Stromal cell of bone marrow (primary cell): ENCODE data around the gene ENOSF1.

Source experiments
- DNase-seq: peaks from one replicate; pipeline ENCODE4 v3.0.0-alpha.2; 2012; ENCODE audit warnings: low read depth

ENOSF1 gene

DNA sequence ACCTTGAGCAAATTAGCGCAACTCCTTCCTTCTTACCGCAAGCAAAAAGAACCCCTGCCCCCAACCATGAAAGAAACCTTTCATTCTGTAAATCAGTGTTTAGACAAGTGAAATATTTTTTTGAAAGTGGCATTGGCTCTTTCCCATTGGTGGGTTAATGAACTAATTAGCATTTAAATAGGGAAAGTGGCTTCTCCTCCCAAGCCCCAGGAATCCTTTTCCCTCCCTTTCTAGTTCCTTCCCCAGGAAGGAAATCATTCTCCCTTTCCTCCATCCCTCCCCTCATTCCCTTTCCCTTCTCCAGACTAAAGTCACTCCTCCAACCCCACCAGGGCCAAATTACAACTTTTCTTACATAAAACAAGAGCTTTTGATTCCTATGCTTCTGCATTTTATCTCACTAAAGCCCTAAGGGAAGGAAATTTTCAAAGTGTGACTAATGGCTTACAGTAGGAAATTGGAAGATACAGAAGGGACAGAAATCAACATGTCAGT lies 77.8 kb downstream of the ENOSF1 start:
- DNase-seq, result no peak

DNA sequence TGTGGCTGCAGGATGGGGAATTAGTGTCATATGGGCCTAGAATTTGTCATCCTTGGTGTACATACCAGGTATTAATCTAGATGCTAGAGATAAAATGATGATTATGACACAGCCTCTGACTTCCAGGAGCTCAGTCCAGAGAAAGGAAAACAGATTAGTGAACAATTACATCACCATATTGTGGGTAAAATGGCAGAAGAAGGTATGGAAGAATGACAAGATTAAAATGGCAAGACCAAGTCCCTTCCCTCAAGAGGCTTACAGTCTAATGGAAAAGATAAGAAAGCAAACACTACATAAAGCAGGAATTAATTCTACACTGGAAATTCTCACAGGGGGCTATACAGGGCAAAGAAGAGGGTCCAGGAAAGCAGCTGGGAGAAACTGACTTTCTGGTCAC lies 80.9 kb downstream of the ENOSF1 start:
- no peak for DNase-seq

DNA sequence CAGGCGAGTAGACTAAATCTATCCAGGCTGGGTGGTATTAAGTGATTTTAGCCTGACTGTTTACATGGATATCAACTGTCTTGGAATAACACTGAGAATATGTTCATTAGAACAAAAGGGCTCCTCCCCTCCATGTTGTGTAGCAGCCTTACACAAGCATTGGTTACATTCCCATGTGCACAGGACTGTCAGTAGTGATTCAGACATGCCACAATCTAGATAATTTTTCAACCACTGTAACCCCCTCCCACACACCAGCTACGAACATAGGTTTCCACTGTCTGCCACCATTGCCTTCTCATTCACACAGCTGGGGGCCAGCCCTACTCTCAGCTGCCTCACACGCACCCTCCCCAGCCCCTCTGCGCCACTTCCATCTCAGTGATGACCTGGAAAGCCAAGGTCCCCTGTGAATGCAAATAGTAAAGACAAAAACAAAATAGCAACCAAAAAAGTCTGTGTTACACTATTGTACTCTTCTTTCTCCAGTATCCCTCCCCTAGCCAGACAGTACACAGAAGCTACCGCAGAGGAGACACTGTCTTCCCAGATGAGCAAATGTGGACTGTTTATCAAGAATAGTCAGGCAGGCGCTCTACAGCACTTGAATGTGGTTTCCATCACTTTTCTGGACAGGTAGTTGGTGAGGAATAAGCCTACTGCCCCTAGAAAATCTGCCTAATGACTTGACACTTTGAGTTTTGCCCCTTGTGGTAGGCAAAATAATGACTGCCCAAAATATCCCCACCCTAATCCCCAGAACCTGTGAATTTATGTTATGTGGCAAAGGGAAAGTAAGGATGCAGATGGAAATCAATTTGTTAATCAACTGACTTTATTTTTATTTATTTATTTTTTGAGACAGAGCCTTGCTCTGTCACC lies 82.9 kb downstream of the ENOSF1 start:
- no peak for DNase-seq

DNA sequence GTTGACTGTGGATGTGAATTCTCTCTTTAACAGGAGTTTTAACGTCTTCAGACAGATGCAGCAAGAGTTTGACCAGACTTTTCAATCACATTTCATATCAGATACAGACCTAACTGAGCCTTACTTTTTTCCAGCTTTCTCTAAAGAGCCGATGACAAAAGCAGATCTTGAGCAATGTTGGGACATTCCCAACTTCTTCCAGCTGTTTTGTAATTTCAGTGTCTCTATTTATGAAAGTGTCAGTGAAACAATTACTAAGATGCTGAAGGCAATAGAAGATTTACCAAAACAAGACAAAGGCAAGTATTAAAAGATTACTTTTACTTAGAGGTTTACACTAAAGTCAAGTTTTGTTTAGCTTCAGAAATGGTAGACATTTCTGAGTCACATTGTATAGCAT lies 85.2 kb downstream of the ENOSF1 start:
- no peak for DNase-seq

DNA sequence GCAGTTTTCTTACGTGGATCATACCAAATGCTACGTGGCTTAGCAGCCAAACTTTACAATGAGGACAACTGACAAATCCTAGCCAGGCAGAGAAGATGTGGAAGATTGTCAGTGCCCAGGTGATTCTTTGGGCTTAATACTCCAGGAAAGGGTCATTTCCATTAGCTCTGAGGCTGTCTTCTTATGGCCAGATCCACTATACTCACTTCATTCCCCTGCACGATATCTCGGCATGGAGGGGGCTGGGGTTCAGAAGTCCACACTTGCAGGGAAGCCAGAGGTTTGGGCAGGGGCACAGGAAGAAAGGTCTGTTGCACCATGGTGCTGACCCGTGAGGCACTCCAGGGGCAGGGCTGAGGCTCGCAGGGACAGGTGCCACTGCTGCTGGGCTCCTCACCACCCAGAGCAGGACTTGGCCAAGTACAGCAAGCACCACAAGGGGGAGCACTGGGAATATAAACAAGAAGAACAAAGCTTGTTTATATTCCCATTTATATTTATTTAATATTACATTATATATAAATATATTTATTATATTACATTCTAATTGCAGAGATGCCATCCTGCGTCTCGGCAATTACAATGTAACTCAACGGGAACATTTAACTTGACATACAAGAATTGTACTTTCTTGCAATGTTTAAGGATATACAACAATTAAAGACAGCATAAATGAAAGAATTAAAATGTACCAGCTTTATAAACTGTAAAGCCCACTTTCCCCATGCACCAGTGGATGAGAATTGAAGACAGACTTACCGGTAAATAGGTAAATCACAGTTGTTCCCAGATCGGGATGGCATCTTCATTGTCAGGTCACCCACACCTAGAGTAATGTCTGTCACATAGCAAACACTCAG lies 88.4 kb downstream of the ENOSF1 start:
- DNase-seq, result peak; percentile 54

DNA sequence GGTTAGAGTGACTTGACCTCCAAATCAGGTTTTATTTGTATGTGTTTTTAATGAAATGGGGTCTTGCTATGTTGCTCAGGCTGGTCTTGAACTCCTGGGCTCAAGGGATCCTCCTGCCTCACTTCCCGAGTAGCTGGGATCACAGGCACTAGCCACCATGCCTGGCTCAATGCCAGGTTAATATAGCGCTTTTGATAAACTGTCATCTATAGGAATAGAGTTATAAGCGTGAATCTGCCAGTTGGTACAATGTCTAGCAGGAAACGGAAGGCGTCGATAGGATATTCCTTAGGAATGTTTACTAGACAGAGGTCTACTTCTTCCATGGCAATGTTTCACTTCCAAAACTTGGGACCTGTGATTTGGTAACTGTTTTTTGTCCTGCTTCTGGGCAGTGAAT lies 90.1 kb downstream of the ENOSF1 start:
- DNase-seq, result no peak

DNA sequence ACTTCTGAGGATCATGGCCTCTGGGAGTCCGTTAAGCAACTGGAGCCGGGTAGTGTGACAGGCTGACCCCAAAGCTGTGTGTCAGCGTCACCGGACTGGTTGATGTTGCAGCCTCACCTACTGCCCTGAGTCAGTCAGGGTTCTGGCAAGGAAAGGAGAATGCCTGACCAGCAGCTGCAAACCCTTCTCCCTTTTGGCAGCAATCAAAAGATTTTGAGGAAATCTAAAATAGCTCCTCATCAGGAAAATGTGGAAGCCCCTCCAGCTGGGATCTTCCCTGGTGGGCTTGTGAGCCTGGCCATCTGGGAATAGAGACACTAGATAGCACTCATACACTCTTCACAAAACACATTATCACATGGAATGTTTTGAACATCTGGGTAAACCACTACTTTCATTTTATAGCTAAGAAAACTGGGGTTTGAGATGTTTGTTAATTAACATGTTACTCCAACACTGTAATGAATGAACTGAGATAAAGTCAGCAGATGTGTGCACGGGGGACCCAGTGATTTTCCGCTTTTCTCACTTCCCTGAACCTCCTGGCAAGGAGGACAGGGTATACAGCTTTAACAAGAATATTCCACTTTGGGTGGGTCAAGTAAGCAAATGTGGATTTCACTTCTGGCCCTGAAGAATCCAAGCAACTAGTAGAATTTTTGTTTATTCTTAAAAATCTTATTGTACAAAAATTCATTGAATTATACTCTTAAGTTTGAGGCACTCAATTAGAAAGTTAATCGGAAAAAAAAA lies 91.0 kb downstream of the ENOSF1 start:
- peak; percentile 36 for DNase-seq
